Kidney tubule cell (primary cell): ENCODE results near the gene PTPRD.

Source experiments
- DNase-seq: peaks from one replicate; pipeline ENCODE4 v3.0.0-alpha.2; 2018; ENCODE audit warnings: low spot score

PTPRD gene

DNA sequence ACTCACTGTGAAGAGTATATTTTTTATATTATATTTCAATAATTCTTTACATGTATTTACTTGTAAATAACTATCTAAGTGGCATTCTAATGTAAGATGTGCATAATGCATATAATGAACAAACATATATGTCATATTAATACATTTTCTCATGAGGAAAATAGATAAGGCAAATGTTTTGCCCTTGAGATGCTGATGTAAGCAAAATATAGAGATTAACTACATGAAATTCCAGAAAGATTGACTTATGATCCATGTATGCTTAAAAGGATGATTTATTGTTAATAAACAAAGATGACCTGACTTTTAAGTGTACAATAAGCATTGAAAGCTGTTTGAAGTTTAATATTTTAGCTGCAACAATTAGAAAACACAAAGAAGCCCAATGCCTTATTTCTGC is 559.9 kb downstream of the PTPRD start:
- no peak for DNase-seq

DNA sequence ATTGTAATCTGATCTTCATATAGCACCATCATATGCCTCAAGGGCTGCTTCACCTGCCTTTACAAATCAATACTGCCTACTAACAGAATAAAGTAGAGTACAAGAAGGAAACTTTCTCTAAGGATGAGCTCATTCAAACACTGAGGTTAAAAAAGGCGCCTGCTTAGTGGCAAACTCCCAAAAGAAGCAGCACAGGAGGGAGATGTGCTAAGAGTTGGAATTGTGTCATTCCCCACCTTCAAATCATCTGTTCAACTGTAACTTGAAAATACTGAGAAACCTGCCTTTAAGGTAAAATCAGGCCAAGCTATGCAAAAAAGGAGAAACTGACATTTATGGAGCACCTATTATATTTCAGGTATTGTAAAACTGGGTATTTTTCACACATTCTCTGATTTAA is 560.6 kb downstream of the PTPRD start:
- no peak for DNase-seq

DNA sequence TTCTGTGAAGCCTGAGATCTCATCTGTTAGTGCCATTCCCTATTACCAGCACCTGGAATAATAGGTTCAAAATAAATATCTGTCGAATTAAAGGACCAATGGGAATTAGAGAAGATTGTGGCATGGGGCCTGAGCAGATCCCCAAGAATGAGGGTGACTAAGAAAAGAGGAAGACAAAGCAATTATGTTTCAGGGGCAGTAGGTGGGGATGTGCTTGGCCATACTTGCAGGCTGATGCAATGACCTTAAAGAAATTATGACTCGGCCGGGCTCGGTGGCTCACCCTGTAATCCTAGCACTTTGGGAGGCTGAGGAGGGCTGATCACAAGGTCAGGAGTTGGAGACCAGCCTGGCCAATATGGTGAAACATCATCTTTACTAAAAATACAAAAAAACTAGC is 562.8 kb downstream of the PTPRD start:
- DNase-seq, result peak; percentile 67

DNA sequence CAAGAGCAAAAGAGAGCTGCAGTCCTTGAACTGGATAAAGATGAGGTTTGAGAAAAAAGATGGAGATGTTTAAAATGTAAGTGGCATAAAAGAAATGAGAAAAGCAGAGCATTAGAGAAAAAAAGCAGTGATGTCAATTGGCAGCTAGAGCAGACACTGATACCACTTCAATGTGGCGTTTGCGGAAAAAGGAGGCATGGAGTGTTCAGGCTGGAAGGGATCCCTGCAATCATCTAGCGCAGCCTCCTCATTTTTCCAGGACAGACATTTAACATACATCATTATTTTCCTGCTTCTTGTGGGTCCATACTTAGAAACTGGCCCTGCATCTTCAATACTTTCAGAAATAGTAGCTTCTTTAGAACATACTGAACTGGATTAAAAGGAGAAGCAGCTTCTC is 563.8 kb downstream of the PTPRD start:
- no peak for DNase-seq

DNA sequence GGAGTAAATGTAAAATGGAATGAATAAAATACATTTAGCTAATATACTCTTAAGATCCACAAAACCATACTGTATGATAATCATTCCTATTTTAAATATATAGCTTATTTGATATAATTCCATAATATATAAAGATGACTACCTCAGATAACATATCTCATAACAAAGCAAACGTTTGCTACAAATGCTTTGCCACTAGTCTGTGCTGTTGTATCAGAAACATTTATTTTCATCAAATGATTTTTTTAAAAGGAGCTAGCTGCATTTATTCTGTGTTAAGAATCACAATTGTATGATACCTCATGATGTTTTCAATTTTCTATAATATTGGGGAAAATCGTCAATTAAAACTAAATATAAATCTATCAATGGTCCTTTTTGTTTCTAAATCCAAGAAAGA is 567.2 kb downstream of the PTPRD start:
- peak; percentile 22 for DNase-seq

DNA sequence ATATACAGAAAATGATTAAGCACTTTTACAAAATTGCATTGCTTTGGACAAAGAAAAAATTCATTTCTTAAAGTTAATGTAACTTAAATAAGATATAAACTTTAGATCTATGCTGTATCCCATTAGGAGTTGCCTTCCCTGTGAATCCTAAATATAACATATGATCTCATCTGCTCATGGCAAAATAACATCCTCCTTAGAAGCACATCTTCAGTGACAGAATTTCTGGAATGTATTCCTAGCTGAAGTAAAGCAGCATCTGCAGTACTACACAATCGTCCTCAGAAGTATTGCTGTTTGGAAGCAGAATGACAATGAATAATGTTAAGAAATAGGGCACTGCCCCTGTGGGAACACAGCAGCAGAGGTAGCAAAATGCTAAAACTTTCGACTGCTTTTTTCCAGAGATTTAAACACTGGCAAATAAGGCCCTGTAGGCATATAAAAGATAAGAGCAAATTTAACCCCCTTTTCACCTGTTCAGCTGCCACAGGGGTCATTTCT is 571.0 kb downstream of the PTPRD start:
- DNase-seq, result no peak

DNA sequence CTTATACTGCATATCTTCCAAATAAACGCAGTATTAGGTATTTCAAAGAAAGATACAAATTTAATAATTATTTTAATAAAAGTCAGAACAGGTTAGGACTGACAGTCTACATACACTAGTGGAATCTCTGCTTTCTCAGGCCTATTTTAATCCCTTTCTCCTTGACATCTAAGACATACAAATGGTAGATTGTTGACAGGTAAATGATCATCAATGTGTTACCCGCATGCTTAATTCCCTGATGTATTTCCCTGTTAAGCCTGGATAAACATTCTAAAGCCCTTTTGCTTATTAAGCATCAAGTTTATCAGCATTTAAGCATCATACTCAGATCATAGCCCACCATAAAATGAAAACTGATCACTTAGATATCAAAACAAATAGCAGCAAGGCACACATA is 576.7 kb downstream of the PTPRD start:
- DNase-seq, result no peak

DNA sequence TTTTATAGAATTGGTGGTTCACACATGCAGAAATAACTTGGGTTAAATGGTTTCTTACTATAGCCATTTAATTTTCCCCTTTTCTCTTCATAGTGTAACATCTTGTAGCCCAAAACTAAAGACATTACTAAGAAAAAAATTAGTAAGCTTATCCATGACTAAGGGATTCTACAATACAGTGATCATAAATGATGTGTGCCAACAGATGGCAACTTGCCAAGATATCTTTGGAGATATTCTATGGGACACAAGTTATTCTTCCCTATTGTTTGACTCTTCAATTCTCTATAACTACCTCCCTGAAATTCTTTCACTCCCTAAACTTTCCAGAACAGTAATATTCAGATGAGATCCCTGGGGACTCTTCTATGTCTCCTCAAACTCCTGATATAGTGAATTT is 580.6 kb downstream of the PTPRD start:
- DNase-seq, result no peak

DNA sequence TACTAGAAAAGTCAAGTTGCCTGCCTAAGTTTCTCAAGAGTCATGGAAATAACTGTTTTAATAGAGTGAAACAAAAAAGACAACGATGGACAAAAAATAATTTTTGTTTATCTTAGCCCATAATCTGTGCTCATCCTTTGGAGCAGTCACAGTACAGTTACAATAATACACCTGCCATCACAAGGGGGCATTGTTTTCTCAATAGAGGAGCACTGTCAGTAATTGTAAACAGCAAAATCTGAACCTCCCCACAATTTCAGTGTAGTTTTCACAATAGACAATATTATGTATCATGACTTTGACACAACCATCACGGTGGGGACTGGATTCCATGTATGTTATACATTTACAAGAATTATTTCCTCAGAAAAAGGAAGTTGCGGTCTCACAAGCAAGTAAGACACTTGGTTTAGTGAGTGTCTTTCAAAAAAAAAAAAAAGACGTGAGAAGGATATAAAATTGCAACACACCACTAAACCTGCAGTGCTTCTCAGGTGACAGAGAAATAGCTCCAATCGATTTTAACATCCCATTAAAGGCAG is 586.3 kb downstream of the PTPRD start:
- DNase-seq, result no peak

DNA sequence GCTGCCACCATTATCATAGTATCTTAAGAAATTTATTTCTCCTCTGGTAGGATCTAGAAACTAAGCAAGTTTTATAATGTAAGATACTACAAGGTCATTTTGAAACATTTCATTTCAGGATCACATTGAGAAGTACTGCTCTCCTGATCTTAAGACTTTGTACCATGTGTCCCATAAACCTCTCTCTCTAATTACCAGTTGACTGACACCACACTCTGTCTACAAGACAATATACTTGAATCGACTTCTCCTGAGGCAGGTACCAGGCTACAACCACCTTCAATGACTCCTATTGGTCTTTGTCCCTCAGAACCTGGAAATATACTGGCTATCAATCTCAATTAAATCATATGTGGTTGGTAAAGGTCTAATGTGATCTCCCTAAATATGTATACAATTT is 597.0 kb downstream of the PTPRD start:
- no peak for DNase-seq

DNA sequence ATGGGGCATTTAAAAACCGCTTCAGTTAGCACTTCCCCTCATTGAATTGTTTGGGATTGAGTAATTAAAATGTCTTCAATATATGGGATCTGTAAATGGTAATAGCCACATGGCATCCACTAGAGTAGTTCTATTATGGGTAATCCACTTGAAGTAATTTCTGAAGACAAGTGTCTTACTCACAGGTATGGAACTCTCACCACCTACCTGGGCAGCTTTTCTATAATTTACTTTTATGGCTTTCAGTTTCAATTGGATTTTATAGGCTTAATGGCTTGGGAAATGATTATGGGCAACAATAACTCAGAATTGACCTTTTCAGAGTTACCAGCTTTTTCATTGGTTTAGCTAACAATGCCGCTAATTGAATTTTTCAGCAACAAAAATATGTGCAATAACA is 597.9 kb downstream of the PTPRD start:
- DNase-seq, result no peak

DNA sequence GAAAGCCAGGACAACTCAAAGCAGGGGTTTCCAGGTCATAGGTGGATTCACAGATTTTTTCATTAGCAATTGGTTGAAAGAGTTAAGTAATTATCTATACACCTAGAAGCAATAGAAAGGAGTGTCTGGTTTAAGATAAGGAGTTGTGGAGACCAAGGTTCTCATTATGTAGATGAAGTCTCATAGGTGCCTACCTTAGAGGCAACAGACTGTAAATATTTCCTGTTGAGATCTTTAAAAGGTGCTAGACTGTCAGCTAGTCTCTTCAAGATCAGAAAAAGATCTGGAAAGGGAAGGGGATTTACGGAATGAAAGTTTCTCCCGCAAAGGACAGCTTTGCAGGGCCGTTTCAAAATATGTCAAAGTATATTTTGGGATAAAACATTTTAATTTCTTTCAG is 603.4 kb downstream of the PTPRD start:
- DNase-seq, result no peak

DNA sequence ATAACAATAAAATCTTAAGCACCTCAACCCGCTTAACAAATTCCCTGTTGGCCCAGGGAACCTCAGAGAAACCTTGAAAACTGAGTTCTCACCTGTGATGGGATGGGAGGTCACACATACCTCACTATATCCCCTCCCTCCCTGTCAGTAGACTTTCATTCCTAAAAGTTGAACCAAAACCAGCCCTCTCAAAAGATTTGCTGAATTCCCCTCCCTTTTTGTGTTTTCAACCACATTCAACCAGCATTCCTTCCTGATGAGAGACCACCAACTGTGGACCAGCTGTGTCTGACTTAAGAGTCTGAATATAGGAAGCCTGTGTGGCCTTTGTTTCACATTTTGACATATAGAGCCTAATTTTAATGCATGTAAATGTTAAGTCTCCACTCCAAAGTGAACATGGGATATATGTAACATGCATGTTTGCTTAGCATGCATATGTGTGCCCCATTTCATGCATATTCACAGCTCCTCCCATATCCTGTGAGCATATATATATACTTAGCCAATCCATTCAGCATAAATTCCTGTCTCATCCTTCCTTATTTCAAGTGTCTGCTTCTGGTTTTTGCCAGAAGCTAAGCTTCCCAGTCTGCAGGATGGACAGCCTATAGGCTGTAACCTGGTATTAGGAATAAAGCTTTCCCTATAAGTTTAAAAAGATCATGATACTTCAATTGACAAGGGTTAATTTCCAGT is 604.6 kb downstream of the PTPRD start:
- no peak for DNase-seq

DNA sequence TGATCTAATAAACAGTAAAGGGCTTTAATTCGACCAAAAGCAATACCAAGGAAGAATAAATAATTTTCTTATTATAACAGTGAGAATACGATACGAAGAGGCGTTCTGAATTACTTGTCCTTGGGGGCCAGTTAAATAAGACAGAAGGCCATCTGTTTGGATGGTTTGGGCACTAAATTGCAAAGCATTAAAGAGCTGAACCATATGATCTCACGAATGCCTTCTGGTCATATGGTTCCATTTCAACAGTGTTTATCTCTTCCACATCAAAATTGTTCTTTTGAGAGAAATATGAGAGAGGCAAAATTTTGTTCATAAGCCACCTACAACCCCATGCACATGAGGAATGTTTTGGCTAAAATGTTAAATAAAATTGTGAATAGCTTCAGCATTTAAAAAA is 605.4 kb downstream of the PTPRD start:
- no peak for DNase-seq

DNA sequence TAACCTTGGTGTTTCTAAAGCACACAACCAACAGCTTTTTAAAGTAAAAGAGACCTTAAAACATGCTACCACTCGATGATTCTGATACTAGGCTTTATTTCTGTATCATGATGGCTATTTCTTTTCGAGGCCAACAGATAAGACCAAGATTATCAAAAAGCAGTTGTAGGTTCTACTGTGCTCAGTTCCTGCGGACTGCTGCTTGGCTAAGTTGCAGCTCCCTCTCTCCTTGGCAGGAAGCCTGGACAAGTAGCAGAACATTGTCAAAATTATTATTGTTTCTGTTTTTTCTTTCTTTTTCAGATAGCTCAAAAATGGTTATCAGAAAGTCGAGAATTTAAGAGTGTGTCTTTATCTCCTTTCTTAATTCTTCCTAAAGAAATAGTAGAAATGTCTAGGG is 607.6 kb downstream of the PTPRD start:
- DNase-seq, result no peak

DNA sequence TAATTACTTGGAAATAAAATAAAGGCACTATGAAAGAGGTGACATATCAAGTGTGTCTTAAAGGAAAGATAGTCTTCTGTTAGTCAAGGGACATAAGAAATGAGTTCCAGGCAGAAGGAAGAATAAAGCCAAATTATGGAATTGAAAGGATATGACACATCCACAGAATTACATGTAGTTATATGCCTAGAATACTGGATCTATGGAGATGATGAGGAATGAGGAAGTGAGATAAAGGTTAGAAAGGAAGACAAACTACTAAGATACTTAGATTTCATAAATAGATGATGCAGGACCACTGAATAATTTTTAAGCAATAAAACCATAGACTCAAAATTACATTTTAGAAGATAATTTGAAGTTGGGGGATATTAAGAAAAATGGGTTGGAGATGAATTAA is 609.8 kb downstream of the PTPRD start:
- no peak for DNase-seq

DNA sequence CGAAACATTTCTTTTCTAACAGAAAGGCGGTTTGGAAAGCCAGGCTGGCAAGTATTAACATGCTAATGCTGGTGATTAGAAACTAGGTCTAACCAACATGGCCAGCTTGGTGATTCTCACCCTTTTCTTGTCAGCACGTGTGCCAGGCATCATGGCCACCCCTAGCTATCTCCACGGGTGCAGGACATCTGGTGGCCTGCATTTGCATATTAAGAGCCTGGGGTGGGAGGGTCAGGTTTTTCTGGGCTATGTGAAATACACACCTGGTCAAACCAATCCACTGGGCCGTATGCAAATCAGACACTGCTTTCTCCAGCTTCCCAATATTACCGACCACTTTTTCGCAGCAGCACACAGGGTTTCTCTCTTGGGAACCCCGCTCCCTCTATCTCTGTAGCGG is 612.1 kb downstream of the PTPRD start:
- no peak for DNase-seq

DNA sequence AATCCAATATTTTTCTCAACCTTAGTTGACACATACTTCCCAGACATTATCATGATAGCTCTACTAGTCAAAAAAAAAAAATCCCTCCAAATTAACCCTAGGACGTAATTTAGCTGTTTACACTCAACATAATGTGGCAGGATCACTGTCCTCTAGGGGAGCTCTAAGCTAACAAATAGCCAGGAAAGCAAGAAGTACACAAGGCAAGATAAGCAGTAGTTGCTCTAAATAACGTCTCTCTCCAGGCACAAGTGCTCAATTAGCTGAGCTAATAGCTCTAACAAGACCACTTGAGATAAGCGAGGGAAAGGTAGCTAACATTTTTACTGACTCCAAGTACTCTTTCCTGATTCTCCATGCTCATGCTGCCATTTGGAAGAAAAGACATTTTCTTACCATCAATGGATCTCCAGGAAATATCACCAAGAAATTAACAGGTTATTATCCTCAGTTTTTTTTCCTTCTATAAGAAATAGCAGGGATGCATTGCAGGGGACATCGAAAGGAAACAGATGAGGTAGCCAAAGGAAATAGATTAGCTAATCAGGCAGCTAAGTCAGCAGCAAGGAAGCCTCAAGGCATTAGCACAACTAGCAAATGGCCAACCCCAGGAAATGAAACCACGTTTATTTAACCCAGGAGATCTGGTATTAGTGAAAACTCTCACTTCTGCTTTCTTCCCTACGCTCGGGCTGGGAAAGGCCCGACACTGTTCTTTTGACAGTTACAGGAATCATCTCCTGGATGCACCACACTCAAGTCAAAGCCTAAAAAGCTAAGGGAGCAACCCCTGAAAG is 614.1 kb downstream of the PTPRD start:
- DNase-seq, result peak; percentile 9

DNA sequence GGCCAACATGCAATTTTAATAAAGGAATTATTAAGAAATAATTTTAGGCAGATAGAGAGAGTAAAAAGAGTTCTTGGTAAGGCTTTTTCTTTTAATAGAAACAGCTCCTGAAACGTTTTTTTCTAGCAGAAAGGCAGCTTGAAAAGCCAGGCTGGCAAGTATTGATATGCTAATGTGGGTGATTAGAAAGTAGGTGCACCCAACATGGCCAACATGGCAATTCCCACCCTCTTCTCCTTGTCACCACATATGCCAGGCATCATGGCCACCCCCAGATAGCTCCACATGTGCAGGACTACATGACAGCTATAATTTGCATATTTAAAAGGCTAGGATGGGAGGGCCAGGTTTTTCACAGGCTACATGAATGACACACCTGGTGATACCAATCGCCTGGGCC is 615.2 kb downstream of the PTPRD start:
- no peak for DNase-seq

DNA sequence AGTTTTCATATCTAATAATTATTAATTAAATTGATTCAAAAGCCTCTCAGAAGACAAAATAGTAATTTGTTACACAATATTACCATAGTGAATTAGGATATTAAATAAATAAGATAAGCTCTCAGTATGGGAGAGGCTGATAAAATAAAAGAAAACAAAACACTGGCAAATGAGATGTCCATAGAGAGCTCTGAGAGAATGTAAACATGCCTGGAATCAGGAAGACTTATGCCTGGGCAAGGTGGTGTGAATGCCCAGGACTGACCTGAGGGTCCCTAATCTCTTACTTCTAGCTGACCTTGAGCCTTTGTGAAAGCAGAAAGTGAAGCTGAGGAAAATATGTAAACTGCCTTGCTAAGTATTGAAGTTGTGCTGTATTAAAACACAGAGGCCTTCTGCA is 616.5 kb downstream of the PTPRD start:
- no peak for DNase-seq

DNA sequence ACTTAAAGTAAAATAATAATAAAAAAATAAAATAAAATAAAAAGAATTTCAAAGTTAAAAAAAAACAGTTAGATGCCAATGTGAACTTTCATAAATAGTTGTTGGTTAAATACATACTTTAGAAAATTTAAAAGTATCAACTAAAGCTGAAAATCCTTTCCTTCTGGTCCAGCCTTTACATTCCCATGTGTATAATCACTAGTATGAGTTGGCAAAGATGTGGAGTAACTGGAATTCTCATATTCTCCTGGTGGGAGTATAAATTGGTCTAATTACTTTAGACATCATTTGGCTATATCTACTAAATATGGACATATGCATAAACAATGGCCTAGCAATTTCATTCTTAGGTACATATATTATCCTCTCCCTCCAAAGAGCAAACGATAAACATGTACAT is 619.9 kb downstream of the PTPRD start:
- no peak for DNase-seq

DNA sequence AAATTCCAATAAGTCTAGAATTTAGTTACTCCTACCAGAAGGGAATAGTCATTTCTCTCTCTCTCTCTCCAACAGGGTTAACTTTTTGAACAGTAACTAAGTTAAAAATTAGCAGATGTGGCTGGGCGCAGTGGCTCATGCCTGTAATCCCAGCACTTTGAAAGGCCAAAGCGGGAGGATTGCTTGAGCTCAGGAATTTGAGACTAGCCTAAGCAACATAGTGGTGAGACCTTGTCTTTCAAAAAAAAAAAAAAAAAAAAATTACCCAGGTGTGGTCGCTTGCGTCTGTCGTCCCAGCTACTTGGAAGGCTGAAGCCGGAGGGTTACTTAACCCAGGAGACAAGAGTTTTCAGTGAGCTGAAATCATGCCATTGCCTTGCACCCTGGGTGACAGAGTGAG is 639.7 kb downstream of the PTPRD start:
- peak; percentile 78 for DNase-seq

DNA sequence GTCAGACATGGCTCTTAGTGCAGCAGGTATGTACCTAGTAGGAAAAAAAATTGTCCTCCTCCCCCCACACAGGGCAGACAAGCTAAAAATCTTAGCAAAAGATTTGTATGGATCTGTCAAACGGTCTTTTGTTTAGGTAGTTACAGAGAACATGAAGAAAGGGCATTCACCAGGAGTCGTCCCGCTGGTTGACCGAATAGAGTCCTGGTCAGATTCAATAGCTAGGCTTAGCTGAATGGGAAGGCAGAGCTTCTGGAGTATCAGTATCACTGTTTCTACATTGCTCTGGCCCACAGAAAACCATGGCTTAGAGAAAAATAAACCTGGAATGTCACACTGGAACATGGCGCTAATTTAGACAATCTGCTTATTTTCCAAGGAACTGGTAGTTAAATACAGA is 642.3 kb downstream of the PTPRD start:
- no peak for DNase-seq
